Measurements from ENCODE around the gene SPX.

DNA sequence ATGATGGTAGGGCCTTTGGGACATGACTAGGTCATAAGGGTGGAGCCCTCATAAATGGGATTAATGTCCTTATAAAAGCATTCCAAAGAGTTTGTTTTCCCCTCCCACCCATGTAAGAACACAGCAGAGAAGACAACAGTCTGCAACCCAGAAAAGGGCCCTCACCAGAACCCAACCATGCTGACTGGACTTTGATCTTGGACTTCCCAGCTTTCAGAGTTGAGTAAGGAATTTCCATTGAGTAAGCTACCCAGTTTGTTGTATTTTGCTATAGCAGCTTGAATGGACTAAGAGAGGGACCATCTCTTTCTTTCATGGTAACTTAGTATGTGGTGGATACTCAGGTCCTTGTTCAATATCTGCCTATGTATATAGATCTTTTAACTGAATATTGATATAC is 2.9 kb upstream of the SPX start:
- no peak for TF ChIP-seq POLR2AphosphoS5 (IDR thresholded peaks at IDR 0.05)
- no peak for TF ChIP-seq EP300 (IDR thresholded peaks at IDR 0.05)
- no peak for TF ChIP-seq POLR2A (IDR thresholded peaks at IDR 0.05)
- TF ChIP-seq, protein P1, sequence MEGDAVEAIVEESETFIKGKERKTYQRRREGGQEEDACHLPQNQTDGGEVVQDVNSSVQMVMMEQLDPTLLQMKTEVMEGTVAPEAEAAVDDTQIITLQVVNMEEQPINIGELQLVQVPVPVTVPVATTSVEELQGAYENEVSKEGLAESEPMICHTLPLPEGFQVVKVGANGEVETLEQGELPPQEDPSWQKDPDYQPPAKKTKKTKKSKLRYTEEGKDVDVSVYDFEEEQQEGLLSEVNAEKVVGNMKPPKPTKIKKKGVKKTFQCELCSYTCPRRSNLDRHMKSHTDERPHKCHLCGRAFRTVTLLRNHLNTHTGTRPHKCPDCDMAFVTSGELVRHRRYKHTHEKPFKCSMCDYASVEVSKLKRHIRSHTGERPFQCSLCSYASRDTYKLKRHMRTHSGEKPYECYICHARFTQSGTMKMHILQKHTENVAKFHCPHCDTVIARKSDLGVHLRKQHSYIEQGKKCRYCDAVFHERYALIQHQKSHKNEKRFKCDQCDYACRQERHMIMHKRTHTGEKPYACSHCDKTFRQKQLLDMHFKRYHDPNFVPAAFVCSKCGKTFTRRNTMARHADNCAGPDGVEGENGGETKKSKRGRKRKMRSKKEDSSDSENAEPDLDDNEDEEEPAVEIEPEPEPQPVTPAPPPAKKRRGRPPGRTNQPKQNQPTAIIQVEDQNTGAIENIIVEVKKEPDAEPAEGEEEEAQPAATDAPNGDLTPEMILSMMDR (IDR thresholded peaks at IDR 0.05): no peak

Data from gastroesophageal sphincter (tissue), 3 donors.